NCI-H1436 (cell line): ENCODE results near the gene ZBTB32.

Source experiments
- DNase-seq: peaks from one replicate; lab custom pipeline; 2025; lab: John Stamatoyannopoulos, UW

The ZBTB32 gene

GRCh38 chr19:35695895-35696422 lies 8.4 kb upstream of the ZBTB32 start:
- no peak for DNase-seq

- DNase-seq = no peak
Observed at GRCh38 chr19:35696835-35697234, 7.5 kb upstream of the ZBTB32 start.

GRCh38 chr19:35702223-35703012 lies 1.9 kb upstream of the ZBTB32 start:
- peak; percentile 97 for DNase-seq

DNA sequence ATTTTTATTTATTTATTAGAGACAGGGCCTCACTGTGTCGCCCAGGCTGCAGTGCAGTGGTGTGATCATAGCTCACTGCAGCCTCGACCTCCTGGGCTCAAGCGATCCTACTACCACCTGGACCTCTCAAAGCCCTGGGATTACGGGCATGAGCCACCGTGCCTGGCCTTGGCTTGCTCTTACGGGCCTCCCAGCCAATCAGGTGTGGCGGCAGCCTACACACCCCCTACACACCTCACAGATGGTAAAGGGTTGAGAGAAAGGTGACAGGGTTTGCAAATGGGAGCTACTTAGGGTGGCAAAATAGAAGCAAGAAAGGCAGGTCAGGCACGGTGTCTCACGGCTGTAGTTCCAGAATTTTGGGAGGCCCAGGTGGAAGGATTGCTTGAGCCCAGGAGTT lies 1.0 kb upstream of the ZBTB32 start:
- no peak for DNase-seq

DNA sequence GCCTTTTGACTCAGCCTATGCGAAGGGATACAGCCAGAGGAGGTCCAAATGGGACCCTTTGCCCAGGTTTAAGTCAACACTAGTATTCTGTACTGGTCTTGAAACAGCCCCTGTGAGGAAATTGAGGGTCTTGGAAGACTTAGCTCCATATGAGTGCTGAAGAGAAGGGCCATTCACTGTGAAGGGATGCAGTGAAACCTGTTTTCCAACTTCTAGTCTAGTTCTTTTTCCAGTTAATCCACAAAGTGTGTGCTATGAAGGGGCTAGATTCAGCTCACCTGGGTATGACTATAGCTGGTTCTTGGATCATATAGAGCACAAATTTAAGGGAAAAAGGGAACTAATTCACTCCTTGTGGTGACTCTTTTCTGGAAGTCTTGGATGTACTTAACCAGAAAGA lies 4.0 kb downstream of the ZBTB32 start:
- no peak for DNase-seq

DNA sequence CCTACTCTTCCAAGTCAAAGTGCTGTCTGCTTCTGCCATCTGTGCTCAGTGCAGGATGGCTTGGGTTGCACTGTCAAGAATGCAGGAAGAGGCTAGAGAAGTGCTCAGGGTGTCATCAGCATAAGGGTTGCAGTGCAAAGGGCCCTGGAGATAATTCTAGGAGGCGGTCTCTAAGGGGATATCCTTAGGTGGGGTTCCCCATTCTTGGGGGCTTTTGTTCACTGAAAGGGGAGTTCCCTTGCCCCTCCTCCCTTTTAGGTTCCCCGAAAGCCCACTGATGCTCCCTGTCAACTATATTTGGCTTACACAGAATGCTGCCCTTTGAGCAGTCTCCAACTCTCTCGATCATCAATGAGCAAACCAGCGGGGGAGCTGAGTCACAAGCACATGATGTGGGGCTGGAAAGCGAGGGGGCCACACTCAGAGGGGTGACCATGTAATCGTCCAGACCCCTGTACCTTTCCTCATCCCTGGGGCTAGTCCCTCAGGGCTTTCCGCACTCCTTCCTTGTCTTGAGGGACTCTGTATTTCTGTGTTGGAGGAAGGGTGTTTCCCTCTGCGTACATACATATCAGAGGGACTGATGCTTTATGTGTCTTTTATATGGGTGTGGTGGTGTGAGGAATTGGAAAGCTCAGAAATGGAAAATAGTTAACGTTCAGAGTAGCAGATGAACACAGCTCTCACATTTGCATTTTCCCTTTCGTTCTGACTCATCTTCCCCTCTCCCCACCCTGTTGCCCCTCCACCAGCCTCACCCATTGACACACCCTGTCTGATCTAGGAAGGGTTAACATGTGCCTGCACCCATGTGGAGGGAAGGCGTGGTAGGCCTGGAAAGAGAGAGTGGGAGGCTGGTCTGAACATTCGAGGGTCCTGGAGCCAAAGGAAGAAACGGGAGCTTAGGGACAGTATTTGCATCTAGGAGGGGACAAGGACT lies 6.7 kb downstream of the ZBTB32 start:
- no peak for DNase-seq

DNA sequence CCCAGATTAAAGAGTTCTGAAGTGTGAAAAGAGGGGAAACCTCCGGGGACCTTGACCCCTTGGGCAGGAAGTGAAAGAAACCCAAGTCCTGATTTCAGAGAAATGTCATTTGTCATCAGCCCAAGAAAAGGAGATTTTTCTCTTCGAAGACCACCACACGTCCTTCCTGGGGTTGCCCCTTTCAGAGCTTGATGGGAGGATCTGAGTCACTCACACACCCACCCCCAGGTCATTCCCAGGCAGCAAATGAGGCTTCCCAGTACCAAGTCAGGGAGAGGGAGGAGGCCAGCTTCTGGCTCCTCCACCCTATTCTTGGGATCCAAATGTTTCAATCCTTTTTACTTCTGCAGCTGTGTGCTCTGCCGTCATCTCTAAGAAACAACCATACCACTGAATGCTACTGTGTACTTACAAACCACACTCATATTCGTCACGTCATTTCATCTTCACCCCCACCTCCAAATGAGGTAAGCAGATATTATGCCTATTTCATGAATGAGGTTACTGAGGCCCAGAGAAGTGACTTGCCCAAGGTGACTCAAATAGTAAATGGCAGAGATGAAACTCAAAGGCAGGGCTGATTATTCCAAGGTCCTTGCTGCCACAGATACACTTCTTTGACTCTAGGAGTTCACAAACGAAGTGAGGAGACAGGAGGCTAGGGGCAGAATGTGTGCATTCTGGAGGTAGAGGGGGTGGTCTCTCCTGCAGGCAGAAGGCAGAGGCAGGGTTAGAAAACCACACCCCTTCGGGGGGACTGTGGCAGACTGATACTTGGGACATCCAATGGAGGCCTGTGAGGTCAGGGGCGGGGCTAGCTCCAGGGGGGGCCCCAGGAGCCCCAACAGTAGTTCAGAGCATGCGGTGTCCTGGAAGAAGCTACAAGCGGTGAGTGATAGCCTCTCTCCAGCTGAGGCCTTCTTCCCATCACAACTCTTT lies 8.5 kb downstream of the ZBTB32 start:
- DNase-seq = no peak

- DNase-seq = no peak
Observed at GRCh38 chr19:35713506-35713850, 9.1 kb downstream of the ZBTB32 start.

DNA sequence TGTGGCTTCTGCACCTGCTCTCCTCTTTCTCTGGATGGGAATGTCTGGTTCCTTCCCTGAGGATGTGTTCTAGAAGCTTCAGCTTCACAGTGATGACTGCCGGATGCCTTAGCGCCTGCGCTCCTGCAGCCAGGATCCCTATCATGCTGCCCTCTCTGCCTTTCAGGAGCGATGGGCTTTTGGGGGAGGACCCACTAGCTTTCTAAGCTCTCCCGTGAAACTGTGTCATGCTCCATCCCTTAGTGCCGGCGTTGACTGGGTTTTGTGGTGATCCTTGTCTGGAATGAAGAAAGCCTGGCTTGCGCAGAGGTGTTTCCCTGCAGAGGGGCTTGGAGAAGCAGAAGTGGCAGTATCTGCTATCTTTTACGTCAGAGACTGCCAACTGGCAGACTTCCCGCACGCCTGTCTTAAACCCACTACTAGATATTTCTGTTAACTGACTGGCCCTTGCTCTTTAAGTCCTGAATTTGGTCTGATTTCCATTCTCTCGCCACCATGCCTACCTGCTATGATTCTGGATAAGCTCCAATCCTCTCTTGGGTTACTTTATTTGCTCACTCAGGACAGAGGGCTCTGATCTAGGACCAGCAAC lies 9.6 kb downstream of the ZBTB32 start:
- DNase-seq = no peak

DNA sequence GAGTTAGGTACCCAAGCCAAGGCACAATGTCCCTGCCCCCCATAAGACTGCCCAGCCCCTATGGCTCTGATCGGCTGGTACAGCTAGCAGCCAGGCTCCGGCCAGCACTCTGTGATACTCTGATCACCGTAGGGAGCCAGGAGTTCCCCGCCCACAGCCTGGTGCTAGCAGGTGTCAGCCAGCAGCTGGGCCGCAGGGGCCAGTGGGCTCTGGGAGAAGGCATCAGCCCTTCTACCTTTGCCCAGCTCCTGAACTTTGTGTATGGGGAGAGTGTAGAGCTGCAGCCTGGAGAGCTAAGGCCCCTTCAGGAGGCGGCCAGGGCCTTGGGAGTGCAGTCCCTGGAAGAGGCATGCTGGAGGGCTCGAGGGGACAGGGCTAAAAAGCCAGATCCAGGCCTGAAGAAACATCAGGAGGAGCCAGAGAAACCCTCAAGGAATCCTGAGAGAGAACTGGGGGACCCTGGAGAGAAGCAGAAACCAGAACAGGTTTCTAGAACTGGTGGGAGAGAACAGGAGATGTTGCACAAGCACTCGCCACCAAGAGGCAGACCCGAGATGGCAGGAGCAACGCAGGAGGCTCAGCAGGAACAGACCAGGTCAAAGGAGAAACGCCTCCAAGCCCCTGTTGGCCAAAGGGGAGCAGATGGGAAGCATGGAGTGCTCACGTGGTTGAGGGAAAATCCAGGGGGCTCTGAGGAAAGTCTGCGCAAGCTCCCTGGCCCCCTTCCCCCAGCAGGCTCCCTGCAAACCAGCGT lies 10.4 kb downstream of the ZBTB32 start:
- no peak for DNase-seq

- DNase-seq = no peak
Observed at GRCh38 chr19:35715355-35715809, 11.0 kb downstream of the ZBTB32 start.

DNA sequence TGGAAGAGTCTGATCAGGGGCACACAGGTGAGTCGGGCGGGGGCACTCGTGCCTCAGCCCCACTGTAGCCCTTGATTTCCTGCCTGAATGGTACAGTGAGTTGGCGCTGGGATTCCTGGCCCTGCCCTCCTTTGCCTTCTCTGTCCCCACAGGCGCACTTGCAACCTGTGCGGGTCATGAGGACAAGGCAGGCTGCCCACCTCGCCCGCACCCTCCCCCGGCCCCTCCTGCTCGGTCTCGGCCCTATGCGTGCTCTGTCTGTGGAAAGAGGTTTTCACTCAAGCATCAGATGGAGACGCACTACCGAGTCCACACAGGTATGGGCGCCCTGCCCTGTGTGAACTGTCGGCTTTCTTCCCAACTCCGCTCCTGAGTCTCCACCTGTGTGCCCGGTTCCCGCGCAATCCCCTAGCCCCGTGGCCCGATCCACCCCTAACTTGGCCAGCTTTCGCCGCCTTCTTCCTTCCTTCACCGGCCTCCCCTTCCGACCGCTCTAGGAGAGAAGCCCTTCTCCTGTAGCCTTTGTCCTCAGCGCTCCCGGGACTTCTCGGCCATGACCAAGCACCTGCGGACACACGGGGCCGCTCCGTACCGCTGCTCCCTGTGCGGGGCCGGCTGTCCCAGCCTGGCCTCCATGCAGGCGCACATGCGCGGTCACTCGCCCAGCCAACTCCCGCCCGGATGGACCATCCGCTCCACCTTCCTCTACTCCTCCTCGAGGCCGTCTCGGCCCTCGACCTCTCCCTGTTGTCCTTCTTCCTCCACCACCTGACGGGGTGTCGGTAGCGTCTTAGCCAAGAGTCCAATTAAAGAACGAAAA lies 11.8 kb downstream of the ZBTB32 start:
- DNase-seq = no peak

- peak; percentile 94 for DNase-seq
Observed at GRCh38 chr19:35716801-35717664, 12.7 kb downstream of the ZBTB32 start.

GRCh38 chr19:35717665-35718344 lies 13.4 kb downstream of the ZBTB32 start, which contains the start of gene KMT2B:
TSS of gene KMT2B (plus strand) at chr19:35718003. CDS start at chr19:35718019, 16 bp downstream.
- no peak for DNase-seq

DNA sequence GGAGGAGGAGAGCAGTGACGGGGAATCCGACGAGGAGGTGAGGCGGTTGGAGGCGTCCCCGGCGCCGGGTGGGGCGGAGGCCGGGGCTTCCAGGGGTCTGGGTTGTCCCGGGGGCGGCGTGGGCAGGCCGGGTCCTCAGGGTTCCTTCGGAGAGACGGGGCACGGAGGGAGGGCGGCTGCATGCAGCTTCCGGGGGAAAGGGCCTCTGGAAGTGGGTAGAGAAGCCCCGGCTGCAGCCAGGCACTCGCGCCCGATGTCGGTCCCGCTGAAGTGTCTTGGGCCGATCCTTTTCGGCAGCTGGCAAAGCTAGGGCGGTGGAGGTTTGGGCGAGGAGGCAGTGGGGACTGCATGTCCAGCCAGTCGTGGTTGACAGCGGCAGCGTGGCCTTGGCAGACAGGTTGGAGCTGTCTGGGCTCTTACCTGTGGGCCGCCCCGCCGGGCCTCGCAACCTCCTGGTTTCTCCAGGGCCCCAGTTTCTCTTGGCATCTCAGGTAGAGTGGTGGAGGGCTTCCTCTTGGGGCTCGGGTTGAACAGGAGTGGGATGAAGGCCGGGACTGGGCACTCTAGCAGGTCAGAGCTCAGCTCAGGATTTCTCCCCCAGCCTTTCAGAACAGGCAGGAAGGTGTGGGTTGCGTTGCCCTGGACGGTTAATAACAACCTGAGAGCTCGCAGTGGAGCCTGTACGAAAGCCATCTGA lies 14.1 kb downstream of the ZBTB32 start:
- no peak for DNase-seq

GRCh38 chr19:35719402-35720162 lies 15.2 kb downstream of the ZBTB32 start:
- DNase-seq = no peak

- no peak for DNase-seq
Observed at GRCh38 chr19:35720163-35720524, 15.8 kb downstream of the ZBTB32 start.
